HG02623 (cell line): Measurements from ENCODE around the gene LCN6.

Source experiments
- ATAC-seq: cut with Tn5 transposase; IDR thresholded peaks from one replicate; pipeline ENCODE4 v1.9.1; 2021; ENCODE audit warnings: moderate library complexity; ENCODE audit not compliant: unreplicated experiment

LCN6 gene

DNA sequence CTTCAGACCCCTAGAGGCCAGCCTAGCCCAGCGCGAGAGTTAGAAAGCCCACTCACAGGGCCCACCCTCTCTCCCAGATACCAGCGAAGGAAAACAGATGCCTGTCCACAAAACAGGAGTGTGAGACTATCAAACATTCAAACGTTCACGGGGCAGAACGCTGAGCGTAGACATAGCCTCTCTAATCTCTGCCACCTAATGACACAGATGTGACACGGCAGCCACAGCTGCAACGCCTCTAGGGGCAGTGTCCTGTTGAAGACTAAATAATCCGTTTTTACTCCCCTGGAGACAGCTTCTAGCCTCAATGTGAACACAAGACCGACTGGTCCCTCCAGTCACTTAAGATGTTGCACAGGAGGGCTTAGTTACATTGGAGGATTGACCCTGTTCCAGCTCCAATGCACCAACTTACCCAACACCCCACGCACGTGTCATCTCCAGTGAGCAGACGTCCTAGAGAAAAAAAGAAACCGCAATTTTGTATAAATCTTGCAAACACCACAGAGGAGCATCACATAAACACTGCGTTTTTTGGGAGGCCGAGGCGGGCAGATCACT is 21.6 kb downstream of the LCN6 start:
- no peak for ATAC-seq

DNA sequence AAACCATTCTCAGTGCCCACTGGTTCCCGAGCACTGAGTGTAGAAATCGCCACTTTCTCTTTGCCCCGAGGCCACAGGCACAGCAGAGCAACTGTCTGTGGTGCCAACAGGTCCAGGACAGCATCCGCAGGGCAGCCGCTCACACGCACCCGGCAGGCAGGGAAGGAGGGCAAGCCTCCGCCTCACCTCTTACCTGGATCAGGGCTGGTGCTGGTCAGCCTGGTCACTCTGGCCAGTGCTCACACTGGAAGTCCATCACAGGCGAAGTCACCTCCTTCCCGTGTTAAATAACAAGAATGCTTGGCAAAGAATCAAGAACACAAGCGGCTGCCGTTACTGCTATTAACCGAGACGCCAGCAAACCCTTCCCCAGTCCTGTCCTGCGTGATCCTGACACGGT is 22.2 kb downstream of the LCN6 start:
- no peak for ATAC-seq

DNA sequence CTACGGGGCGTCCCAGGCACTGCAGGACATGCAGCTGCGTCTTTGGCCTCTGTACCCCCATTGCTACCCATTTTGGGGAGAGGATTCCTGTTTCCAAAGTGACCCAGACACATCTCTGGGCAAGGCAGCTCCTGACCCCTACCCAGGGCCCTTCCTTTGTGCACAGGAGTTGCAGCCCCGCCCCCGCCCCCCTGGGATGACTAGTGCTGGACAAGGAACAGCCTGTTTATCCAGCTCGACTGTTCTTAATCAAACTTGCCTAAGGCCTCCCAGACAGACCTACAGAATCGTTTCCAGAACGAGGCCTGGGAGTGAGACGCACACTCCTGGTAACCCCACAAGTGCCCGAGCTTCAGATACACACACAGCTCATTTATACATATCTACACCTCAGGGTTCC is 22.7 kb downstream of the LCN6 start:
- no peak for ATAC-seq

DNA sequence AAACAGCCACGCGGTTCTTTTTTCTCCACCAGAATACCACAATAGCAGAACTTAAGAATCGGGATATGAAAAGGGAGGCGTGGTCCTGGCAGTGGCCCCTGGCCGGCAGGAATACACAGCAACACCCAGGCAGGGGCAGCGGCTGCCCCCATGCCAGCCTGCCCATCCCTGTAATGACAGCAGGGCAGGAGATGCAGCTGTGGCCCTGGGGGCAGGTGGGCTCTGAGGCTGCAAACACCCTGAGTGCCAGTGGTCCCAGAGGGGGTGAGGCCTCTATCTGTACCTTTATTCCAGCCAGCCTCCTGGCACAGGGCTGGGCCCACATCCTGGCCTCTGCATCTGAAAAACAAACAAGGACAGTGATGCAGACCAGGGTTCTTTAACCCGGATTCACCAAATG is 23.6 kb downstream of the LCN6 start:
- no peak for ATAC-seq

DNA sequence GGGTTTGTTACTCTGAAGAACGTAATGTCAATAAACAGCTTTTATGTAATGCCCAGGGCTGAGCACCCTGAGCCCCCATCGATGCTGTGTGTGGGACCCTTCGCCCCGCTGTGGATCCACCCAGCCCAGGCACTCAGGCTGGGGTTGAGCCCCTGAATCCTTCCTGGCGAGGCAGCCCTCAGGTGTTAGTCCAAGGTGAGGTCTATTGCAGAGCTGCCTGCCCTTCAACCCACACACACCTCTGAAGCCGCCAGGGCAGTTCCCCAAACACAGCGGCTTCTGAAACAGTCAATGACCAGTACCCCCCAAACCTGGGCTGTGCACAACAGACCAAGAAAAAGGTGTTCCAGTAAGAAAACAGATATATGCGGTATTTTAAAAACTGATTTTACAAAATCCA is 24.3 kb downstream of the LCN6 start:
- no peak for ATAC-seq

DNA sequence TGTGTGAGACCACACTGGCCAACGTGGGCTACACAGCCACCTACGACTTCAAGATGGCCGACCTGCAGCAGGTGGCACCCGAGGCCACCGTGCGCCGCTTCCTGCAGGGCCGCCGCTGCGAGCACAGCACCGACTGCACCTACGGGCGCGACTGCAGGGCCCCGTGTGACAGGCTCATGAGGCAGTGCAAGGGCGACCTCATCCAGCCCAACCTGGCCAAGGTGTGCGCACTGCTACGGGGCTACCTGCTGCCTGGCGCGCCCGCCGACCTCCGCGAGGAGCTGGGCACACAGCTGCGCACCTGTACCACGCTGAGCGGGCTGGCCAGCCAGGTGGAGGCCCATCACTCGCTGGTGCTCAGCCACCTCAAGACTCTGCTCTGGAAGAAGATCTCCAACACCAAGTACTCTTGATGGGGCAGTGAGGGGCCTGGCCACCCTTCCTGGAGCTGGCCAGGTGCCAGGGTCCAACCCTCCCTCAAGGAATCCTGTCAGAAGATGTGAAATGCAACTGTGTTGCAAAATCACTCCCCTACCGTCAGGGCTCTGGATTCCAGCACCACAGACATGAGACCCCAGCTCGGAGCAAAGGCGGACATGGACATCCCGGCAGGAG is 24.9 kb downstream of the LCN6 start:
- no peak for ATAC-seq

DNA sequence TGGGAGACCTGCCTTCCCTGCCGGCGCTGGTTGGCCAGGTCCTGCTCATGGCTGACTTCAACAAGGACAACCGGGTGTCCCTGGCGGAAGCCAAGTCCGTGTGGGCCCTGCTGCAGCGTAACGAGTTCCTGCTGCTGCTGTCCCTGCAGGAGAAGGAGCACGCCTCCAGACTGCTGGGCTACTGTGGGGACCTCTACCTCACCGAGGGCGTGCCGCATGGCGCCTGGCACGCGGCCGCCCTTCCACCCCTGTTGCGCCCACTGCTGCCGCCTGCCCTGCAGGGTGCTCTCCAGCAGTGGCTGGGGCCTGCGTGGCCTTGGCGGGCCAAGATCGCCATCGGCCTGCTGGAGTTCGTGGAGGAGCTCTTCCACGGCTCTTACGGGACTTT is 25.4 kb downstream of the LCN6 start:
- no peak for ATAC-seq

DNA sequence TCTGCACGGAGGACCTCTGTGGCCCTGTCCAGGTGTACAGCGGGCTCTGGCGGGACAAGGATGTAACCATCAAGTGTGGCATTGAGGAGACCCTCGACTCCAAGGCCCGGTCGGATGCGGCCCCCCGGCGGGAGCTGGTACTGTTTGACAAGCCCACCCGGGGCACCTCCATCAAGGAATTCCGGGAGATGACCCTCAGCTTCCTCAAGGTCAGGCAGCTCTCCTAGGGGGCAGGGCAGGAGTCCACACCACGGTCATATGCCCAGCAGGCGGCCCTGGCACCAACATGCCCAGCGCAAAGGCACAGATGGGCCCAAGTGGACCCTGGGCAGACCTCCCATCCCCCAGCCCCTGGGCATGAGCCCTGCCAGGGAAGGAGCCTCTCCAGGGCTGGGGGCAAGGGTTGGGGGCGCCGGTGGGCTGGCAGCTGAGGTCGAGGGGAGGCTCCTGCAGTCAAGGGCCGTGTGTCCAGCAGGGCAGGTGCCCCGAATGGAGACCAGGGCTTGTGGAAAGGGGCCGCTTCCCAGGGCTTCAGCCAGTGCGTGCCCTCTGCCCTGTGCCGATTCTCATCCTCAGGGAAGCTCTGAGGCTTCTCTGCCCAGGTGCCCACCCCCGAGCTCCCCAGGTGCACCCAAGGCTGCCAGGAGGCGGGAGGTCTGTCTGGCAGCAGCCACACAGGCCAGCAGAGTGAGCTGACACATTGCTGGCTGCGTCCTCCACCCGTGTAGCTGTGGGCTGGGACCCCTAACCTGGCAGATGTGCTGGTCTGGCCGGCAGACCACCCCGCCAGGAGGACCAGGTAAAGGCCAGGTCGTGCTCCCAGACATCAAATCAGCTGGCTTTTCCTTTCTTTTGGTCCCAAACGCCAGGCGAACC is 26.0 kb downstream of the LCN6 start:
- ATAC-seq: no peak

DNA sequence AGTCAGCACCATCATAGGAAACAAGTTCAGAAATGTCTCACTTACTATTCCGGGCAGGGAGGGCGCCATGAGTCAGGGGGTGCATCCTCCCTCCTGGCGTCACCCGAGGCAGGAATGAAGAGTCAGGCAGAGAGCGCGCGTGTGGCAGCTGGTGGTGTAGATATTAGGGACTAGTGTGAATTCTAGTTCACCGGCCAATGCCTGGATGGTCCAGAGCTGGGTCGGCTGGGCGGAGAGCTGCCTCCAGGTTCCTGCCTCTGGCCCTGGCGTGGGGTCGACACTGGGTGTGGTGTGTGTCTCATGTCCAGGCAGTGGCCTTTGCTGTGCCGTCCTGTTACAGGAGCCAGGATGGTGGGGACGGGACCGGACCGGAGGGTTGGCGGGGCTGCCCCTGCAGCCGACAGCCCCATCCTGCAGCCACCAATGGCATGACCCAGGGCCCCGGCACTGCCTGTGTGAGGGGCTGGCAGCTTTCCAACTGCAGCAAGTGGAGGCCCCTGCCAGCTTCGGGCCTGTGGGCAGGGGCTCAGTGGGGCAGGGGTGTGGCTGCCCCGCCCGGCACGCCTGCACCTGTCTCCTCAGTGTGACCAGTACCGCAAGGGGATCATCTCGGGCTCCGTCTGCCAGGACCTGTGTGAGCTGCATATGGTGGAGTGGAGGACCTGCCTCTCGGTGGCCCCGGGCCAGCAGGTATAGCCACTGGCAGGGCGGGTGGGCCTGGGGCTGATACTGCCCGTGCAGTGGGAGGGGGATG is 26.8 kb downstream of the LCN6 start:
- no peak for ATAC-seq

DNA sequence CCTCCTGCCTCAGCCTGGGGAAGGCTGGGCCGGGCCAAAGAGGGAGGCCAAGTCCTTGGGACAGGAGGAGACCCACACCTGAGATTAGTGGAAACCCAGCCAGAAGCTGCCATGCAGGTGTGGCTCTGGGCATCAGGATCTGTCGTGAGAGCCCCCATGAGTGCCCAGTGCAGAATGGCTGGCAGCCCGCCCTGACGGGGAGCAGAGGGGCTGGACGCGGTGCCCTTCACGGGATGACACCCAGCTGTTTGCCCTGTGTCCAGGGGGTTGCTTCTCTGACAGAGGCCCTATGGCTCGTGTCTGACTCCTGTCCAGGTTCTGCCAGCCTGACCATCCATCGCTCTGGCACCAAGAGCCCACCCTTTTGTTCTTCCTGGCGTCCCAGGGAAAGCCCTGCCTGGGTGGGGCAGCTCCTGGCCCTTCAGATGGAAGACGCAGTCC is 27.4 kb downstream of the LCN6 start:
- ATAC-seq: no peak

DNA sequence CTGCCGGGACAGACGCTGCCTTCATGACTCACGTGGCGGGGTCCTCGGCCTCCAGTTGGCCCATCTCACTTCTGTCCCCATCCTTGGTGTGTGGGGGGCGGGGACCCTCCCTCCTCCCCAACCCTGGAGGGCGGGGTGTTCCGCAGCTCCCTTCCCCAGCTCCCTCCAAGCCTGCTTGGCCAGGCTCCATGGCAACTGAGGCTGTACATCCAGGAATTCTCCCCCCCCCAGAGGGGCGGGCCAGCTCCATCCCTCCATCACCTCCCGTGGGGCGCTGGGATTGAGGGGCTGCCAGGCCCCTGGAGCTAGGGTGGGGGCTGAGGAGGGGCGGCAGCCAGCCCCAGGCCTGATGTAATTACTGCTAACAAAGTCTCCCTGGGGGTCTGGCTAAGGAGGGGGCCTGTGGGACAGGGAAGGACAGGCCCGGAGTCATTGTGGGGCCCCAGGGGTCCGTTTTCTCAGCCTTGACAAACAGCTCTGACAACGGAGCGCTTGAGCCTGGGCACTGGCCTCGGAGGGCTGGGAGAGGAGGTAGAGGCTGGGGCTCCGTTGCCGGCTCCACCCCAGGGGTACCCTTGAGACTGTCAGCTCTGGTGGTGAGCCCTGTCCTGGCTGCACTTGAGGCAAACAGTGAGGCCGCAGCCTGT is 28.0 kb downstream of the LCN6 start:
- no peak for ATAC-seq

DNA sequence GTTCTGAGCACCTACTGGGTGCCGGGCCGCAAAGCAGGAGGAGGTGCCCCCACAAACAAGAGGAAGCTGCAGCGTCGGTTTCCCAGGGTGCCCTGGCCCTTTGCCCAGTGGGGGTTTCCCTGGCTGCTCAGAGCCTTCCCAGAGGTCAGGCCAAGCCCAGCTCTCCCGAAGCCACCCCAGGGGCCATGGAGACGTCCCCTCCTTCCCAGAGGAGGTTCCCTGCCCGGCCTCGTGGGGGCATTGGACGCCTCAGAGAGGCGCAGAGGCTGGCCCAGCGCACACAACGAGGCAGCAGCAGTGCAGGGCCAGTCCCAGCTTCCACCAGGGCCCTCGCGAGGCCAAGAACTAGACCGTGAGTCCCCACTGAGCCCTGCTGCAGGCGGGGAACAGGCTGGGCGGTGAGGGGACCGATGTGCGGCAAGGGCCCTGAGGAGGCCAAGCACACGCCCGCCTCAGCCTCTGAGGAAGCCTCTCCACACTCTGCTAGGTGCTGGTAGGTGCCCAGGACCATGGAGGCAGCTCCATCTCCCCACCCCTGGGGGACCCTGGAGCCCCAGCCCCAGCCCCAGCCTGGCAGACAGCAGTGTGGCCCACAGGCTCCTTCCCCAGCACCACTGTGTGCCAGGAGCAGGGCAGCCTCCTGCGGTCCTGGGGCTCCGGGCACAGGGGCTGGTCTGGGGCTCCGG is 29.0 kb downstream of the LCN6 start:
- no peak for ATAC-seq

DNA sequence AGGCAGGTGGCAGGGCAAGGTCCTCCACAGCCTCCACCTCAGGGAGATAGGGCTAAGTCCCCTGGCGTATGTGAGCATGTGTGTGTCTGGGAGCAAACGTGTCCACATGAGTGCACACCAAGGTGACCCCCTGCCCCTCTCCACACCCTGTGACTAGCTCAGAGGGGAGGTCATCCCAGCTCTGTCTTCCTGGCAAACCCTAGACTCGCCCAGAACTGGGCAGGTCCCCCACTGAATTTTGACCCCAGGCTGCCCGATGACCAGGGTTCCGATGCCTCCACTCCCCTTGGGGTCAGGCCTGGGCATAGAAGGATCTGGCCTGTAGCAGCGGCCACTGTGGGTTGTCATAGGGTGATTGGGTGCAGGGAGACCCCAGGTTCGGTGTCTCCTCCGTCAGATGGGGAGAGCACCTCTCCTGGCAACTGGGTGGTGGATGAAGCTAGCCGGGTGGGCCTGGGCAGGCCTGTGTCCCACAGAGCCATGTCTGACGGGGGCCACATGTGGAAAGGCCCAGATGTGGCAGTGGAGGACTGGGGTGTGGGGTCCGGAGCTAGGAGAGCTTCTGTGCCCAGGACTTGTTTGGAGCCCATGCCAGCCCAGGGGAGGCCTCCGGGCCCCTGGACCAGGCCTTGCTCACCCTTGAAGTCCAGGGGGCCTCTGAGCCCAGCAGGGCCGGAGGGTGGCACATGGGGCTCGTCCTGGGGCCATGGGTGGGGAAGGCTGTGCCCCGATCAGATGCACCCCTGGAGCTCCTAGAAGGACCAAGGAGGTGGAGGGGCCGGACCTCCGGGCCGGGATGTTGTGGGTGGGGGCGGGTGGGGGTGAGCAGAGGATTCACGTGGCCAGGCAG is 29.8 kb downstream of the LCN6 start:
- no peak for ATAC-seq

DNA sequence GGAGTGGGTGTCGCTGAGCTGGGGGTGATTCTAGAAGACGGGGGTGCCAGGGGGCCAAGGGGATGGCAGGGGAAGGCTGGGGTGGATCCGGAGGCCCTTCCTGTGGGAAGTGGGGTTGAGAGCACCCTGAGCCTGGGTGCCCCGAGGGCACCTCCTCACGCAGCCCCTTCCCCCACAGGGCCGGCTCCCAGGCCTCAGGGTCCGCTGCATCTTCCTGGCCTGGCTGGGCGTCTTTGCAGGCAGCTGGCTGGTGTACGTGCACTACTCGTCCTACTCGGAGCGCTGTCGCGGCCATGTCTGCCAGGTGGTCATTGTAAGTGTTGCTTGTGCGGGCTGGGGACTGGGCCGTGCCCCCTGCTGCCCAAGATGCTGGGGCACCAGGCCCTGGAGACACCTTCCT is 30.9 kb downstream of the LCN6 start:
- no peak for ATAC-seq

DNA sequence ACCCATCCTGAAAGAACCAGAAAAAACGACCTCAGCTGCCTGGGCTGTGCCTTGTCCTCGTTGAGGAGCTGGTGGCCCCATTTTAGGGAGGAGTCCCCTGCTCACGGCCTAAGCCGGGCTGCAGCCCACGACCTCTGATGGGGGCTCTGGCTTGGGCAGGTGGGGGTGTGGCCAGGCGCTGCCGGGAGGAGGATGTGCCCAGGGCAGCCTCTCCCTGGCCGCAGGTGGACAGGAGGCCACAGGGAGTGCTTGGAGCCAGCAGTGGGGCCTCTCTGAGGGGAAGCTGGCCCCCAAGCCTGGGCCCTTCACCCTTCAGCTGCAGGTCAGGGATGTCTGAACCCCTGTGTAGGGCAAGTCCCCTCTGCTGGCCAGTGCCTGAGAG is 33.4 kb downstream of the LCN6 start:
- no peak for ATAC-seq

DNA sequence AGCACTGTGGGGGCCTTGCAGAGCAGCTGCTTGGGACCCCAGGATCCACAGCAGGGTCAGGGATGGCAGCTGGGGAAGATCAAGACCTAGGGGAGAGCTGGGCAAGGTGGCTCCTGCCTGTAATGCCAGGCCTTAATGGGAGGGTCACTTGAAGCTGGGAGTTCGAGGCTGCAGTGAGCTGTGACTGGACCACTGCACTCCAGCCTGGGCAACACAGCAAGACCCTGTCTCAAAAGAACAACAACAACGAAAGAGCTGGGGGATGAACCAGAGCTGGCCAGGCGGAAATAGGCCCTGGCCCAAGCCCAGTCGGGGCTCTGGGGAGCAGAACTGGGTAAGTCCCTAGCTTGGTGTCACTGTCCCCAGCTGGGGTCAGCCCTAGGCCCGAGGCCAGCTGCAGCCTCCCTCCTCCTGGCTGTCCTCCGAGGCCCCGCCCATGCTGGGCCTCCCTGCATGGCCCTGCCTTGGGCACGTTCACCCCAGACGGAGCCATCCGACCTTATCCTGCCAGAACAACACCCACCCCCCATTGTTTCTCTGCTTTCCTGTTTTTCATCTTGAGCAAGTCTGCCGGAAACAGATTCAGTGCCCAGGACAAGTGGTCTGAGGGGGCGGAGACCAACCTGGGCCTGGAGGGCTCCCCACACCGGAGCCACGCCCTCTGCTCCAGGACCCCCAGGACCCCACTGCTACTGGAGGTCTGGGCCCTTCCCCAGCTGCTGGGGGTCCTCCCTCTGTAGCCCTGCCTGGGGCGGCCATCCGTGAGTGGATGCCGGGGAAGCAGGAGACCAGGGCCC is 34.0 kb downstream of the LCN6 start:
- ATAC-seq: no peak

DNA sequence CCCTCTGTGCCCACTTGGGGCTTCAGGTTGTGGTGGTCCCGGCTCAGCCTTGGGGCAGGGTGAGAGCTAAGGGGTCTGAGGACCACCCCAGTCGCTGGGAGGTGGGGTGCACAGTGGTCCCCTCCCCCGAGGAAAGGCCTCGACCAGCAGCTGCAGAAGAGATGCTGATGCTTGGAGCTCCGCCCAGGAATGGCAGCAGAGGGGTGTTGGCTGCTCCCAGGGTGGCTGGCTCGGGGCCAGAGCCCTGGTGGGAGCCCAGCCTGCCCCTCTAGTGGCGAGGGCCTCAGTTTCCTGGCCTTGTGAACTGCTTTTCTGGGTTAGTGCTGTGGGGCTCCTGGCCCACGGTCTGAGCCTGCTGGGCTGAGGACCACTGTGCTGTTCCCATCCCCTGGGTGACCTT is 34.8 kb downstream of the LCN6 start:
- no peak for ATAC-seq

DNA sequence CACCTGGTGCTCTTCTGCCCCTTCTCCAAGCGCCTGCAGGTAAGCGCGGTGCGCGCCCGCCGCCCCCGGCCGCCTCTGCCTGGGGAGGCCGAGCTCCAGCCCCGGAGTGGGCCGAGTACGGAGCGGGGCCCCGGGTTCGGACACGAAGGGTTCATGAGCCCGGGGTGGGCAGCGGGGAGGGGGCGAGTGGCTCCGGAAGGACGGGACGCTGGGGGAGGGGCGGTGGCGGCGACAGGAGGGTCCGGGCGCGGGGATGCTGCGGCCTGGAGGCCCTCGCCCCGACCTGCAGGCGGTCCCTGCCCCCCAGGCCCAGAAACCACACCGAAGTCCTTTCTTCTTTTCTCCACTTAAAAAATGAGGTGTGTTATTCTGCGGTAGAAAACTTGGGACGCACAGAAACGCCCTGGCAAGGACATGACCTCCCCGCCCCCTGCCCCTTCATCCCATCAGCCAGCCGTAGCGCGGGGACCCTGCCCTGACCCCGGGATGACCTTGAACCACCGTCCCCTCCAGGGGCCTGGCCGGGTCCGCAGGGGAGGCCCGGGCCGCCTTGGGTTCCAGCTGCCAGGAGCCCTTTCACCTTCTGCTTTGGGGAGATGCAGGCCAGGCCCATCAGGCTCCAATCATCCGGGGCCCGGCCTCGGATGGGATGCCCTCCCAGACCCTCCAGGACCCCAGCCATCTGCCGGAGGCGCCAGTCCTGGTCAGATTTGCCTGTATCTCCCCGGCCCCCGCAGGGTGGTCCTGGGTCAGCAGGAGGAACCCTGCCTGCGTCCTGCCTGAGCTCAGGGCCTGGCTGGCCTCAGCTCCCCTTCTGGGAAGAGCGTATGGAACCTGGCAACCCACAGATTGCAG is 35.4 kb downstream of the LCN6 start:
- ATAC-seq: no peak
